Left ventricle myocardium inferior (tissue), 1 donor: Measurements from ENCODE around the gene PDE6B. TPM values are rescaled to one million over a fixed set of nuclear protein-coding genes. Genes with fewer than 3 reads are reported as not detected.
A peak's percentile ranks its signal among the peaks of the same experiment; 100 is the strongest.

Source experiments
- DNase-seq: peaks from one replicate; pipeline ENCODE4 v3.0.0-alpha.2; 2020
- H3K27ac ChIP-seq: fragments of 200-600 bp; replicated peaks from 2 replicates; pipeline ENCODE4 v1.8.0; 2021
- H3K27me3 ChIP-seq: fragments of 200-600 bp; 2 replicates; pipeline ENCODE4 v1.8.0; 2021; ENCODE audit warnings: low read depth
- H3K36me3 ChIP-seq: fragments of 200-600 bp; 2 replicates; pipeline ENCODE4 v1.8.0; 2021
- H3K4me1 ChIP-seq: fragments of 200-600 bp; 2 replicates; pipeline ENCODE4 v1.8.0; 2021
- H3K4me3 ChIP-seq: fragments of 200-600 bp; 2 replicates; pipeline ENCODE4 v1.8.0; 2021; ENCODE audit warnings: mild to moderate bottlenecking, moderate library complexity
- H3K9me3 ChIP-seq: fragments of 200-600 bp; replicated peaks from 2 replicates; pipeline ENCODE4 v1.8.0; 2021
- intact Hi-C: fragments of 100-400 bp; cut with micrococcal nuclease; formaldehyde crosslinking; loops from one replicate; pipeline ENCODE4 v1.11.0; 2022
- total RNA-seq: library from RNA; stranded (reverse); fragmentation: NEBNext Ultra II Directional; extraction: Animal tissue kit (Norgen Biotek cat#: 25700); gene quantifications from one replicate; pipeline ENCODE4 v1.2.1, GENCODE V29; 2021
- TF ChIP-seq, protein P1 (sequence below): fragments of 200-600 bp; IDR thresholded peaks from 2 replicates; pipeline ENCODE4 v1.8.0; 2021; ENCODE audit warnings: antibody characterized with exemption, mild to moderate bottlenecking, borderline replicate concordance
- donor health status: DM: no; HTN: yes; CAD: no; lungs with severe emphysema.

PDE6B gene
- total RNA-seq, 1 donor from 2014 or later: 2.7 TPM

- intact Hi-C loops: no loop called here
Observed at GRCh38 chr4:661231-661630, 35.9 kb downstream of the PDE6B start.

DNA sequence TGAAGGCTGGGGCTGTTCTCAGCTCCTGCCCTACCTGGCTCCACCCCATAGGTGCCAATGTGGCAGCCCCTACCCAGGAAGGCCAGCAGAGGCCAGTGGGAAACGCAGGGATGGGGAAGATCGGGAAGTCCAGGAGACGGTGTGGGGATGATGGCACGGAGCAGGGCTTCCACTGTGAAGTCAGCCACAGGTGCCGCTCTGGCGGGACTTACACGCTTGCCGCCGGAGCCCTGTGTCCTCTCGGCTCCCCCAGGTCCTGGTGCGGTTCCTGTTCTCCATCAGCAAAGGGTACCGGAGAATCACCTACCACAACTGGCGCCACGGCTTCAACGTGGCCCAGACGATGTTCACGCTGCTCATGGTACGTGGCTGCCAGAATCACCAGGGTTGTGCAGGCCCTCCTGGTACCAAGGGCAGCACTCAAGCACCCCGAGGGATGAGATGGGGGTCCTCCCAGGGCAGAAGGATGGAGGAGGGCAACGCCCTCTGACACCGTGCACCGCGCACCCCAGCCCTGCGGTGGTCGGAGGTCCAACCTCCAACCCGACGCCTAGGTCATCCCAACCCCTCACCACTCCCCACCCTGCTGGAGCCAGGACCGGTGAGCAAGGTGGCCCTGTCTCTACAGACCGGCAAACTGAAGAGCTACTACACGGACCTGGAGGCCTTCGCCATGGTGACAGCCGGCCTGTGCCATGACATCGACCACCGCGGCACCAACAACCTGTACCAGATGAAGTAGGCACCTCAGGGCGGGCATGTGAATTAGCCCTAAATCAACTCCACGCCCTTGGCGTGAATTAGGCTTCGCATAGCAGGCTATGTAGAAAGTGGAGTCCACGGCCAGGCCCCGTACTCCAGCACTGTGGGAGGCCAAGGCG is 36.7 kb downstream of the PDE6B start:
- TF ChIP-seq, protein P1, sequence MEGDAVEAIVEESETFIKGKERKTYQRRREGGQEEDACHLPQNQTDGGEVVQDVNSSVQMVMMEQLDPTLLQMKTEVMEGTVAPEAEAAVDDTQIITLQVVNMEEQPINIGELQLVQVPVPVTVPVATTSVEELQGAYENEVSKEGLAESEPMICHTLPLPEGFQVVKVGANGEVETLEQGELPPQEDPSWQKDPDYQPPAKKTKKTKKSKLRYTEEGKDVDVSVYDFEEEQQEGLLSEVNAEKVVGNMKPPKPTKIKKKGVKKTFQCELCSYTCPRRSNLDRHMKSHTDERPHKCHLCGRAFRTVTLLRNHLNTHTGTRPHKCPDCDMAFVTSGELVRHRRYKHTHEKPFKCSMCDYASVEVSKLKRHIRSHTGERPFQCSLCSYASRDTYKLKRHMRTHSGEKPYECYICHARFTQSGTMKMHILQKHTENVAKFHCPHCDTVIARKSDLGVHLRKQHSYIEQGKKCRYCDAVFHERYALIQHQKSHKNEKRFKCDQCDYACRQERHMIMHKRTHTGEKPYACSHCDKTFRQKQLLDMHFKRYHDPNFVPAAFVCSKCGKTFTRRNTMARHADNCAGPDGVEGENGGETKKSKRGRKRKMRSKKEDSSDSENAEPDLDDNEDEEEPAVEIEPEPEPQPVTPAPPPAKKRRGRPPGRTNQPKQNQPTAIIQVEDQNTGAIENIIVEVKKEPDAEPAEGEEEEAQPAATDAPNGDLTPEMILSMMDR: no peak
- intact Hi-C loops: no loop called here
- H3K27ac ChIP-seq: no peak overlapping the region
- no peaks in the 10 kb centered on the region for H3K9me3 ChIP-seq
- H3K4me3 ChIP-seq: no peak overlapping the region
- peaks cover 21% of the 10 kb centered on the region for H3K27me3 ChIP-seq
- no peak for DNase-seq
- no peaks in the 10 kb centered on the region for H3K36me3 ChIP-seq
- H3K4me1 ChIP-seq: peaks cover 14% of the 10 kb centered on the region

More at GRCh38 chr4:661231-661630, 35.9 kb downstream of the PDE6B start:
- TF ChIP-seq, protein P1: no peak
- Histone ChIP-seq H3K4me3 (no peak overlapping the region), H3K9me3 (no peaks in the 10 kb centered on the region), H3K4me1 (peaks cover 14% of the 10 kb centered on the region), H3K27ac (no peak overlapping the region), H3K36me3 (no peaks in the 10 kb centered on the region), H3K27me3 (peaks cover 26% of the 10 kb centered on the region)
- DNase-seq: no peak

DNA sequence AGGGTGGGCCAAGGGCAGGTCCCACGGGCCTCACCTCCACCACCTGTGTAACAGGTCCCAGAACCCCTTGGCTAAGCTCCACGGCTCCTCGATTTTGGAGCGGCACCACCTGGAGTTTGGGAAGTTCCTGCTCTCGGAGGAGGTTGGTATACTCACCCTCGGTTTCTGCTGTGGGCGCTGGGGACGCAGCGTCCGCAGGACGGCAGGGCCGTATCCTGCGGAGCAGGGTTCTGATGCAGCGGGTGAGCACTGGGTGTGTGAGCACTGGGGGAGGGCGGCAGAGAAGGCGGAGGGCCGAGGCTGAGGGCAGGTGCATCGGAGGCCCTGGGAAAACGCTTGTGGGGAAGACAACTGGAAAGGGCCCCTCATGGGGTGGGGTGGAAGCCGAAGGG is 37.7 kb downstream of the PDE6B start:
- H3K4me3 ChIP-seq: peak overlapping the region; percentile 72
- H3K9me3 ChIP-seq: no peaks in the 10 kb centered on the region
- H3K27ac ChIP-seq: no peak overlapping the region
- H3K27me3 ChIP-seq: peaks cover 21% of the 10 kb centered on the region
- no peak for DNase-seq
- intact Hi-C loops: no loop called here
- TF ChIP-seq, protein P1: no peak
- peaks cover 14% of the 10 kb centered on the region for H3K4me1 ChIP-seq
- no peaks in the 10 kb centered on the region for H3K36me3 ChIP-seq

DNA sequence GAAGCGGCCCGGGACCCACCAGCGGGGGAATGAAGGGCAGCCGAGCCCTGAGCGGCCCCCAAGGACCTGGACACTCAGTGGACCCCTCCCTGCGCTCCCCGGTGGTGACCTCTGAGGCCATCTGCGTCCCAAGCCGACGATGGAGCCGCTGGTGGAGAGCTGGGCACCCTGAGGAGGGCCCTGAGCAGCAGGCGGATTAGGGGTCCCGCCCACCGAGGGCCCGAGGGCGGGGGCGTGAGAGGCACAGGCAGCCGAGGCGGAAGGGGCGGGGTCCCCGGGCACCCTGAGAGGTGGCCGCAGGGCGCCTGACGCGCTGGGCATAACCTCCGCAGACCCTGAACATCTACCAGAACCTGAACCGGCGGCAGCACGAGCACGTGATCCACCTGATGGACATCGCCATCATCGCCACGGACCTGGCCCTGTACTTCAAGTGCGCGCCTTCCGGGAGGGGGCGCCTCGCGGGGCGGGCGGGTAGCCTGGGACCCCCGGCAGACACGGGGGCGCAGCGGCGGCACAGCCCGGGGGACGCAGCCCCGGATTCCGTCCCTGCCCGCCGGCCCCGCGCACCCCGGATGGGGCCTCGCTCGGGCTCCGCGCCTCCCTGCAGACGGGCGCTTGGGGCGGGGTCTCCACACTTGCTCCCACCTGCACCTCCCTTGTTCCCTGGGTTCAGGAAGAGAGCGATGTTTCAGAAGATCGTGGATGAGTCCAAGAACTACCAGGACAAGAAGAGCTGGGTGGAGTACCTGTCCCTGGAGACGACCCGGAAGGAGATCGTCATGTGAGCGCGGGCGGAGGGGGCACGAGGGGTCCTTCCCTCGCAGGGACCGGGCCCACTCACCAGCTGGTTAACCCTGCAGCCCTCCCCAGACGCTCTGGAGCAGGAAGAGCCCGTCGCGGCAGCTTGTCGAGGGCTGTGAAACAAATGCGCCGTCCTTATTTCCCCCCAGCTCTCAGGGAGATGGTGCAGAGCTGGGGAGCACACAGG is 38.4 kb downstream of the PDE6B start:
- TF ChIP-seq, protein P1: no peak
- Histone ChIP-seq H3K36me3 (no peaks in the 10 kb centered on the region), H3K27me3 (peaks cover 21% of the 10 kb centered on the region), H3K27ac (no peak overlapping the region), H3K4me3 (peak overlapping the region; percentile 72), H3K9me3 (no peaks in the 10 kb centered on the region), H3K4me1 (peaks cover 14% of the 10 kb centered on the region)
- intact Hi-C loops: no loop called here
- peak; percentile 54 for DNase-seq

GRCh38 chr4:664713-665231 is 39.4 kb downstream of the PDE6B start:
- peaks cover 21% of the 10 kb centered on the region for H3K27me3 ChIP-seq
- no peaks in the 10 kb centered on the region for H3K9me3 ChIP-seq
- no peak overlapping the region for H3K27ac ChIP-seq
- DNase-seq: no peak
- intact Hi-C loops: no loop called here
- H3K36me3 ChIP-seq: no peaks in the 10 kb centered on the region
- TF ChIP-seq, protein P1: no peak
- peaks cover 14% of the 10 kb centered on the region for H3K4me1 ChIP-seq
- no peak overlapping the region for H3K4me3 ChIP-seq
